Uterus (tissue), 2 donors: ENCODE results near the gene BTN1A1.

Source experiments
- POLR2A ChIP-seq, 2 donors: fragments of 450-650 bp; IDR thresholded peaks; one replicate each; pipeline ENCODE4 v1.6.1; 2016; ENCODE audit warnings: antibody characterized with exemption in 2 of 2, mild to moderate bottlenecking in 1 of 2, moderate library complexity in 1 of 2
- TF ChIP-seq, protein P1 (sequence below), 4 experiments: fragments of 200-600 bp in 2 of 4; fragments of 450-650 bp in 2 of 4; sonication (generic) in 2 of 4; IDR thresholded peaks; one replicate each; pipeline ENCODE4 v1.5.1; 2016 to 2019; ENCODE audit warnings: antibody characterized with exemption in 4 of 4, mild to moderate bottlenecking in 2 of 4, moderate library complexity in 1 of 4

DNA sequence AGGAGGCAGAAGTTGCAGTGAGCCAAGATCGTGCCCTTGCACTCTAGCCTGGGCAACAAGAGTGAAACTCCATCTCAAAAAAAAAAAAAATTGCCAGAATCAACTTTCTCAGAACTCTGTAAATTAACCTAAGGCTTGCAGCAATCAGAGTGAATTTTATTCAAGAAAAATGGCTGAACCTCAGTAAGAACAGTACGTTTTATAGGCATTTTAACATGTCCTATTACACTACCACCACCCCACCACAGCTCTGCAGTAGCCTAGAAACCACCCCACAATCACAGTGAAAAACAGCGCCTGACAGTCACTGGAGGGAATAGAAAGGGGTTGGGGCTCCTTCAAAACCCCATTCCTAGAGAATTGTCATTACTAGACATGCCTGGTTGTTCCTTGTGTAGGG, 16.4 kb upstream of the BTN1A1 start:
- TF ChIP-seq, protein P1, sequence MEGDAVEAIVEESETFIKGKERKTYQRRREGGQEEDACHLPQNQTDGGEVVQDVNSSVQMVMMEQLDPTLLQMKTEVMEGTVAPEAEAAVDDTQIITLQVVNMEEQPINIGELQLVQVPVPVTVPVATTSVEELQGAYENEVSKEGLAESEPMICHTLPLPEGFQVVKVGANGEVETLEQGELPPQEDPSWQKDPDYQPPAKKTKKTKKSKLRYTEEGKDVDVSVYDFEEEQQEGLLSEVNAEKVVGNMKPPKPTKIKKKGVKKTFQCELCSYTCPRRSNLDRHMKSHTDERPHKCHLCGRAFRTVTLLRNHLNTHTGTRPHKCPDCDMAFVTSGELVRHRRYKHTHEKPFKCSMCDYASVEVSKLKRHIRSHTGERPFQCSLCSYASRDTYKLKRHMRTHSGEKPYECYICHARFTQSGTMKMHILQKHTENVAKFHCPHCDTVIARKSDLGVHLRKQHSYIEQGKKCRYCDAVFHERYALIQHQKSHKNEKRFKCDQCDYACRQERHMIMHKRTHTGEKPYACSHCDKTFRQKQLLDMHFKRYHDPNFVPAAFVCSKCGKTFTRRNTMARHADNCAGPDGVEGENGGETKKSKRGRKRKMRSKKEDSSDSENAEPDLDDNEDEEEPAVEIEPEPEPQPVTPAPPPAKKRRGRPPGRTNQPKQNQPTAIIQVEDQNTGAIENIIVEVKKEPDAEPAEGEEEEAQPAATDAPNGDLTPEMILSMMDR (IDR thresholded peaks at IDR 0.05) = no peak
- no peak for TF ChIP-seq POLR2A (IDR thresholded peaks at IDR 0.05)
